Measurements from ENCODE around the gene RCC1.
A peak's percentile ranks its signal among the peaks of the same experiment; 100 is the strongest.
"Not testable (repeated sequence)": the region's sequence is repeated elsewhere in the genome, so short reads cannot be mapped to it uniquely, and the experiment has no call there.

The RCC1 gene
- 26.7 to 31.7 reads per million in 2 donors for total RNA-seq

- DNase-seq, result peak; percentile 51
Observed at GRCh38 chr1:28505406-28506187, at the start of gene RCC1. Gene RCC1, plus strand, starts transcription at chr1:28506043. Its CDS starts 23,824 bp downstream, at chr1:28529867.

GRCh38 chr1:28456078-28456477 is 49.8 kb upstream of the RCC1 start:
- no peak for DNase-seq

- no peak for DNase-seq
Observed at GRCh38 chr1:28457678-28458077, 48.2 kb upstream of the RCC1 start.

- no peak for DNase-seq
Observed at GRCh38 chr1:28458237-28459228, 47.3 kb upstream of the RCC1 start.

GRCh38 chr1:28466226-28466778 is 39.5 kb upstream of the RCC1 start:
- no peak for DNase-seq

GRCh38 chr1:28470146-28470545 is 35.7 kb upstream of the RCC1 start:
- no peak for DNase-seq

GRCh38 chr1:28479497-28479896 is 26.3 kb upstream of the RCC1 start:
- not testable (repeated sequence) for DNase-seq

GRCh38 chr1:28480308-28480707 is 25.5 kb upstream of the RCC1 start:
- no peak for DNase-seq

- no peak for DNase-seq
Observed at GRCh38 chr1:28482138-28482537, 23.7 kb upstream of the RCC1 start.

- no peak for DNase-seq
Observed at GRCh38 chr1:28482702-28483101, 23.1 kb upstream of the RCC1 start.

GRCh38 chr1:28494737-28495136 is 11.1 kb upstream of the RCC1 start:
- no peak for DNase-seq

GRCh38 chr1:28499553-28499952 is 6.3 kb upstream of the RCC1 start:
- DNase-seq, result no peak

- DNase-seq, result no peak
Observed at GRCh38 chr1:28501925-28502324, 3.9 kb upstream of the RCC1 start.

GRCh38 chr1:28503117-28503516 is 2.7 kb upstream of the RCC1 start:
- DNase-seq, result no peak

GRCh38 chr1:28506907-28507246 is 1.0 kb downstream of the RCC1 start:
- no peak for DNase-seq

- DNase-seq, result no peak
Observed at GRCh38 chr1:28507247-28507645, 1.4 kb downstream of the RCC1 start.

- no peak for DNase-seq
Observed at GRCh38 chr1:28507646-28508434, 2.0 kb downstream of the RCC1 start.

- DNase-seq, result no peak
Observed at GRCh38 chr1:28508435-28508754, 2.6 kb downstream of the RCC1 start.

- DNase-seq, result no peak
Observed at GRCh38 chr1:28509705-28510272, 3.9 kb downstream of the RCC1 start.

GRCh38 chr1:28510273-28510969 is 4.6 kb downstream of the RCC1 start:
- no peak for DNase-seq

GRCh38 chr1:28510970-28511440 is 5.2 kb downstream of the RCC1 start:
- no peak for DNase-seq

All from activated gamma-delta T cell (primary cell).